Measurements from ENCODE around the gene ASPSCR1.

DNA sequence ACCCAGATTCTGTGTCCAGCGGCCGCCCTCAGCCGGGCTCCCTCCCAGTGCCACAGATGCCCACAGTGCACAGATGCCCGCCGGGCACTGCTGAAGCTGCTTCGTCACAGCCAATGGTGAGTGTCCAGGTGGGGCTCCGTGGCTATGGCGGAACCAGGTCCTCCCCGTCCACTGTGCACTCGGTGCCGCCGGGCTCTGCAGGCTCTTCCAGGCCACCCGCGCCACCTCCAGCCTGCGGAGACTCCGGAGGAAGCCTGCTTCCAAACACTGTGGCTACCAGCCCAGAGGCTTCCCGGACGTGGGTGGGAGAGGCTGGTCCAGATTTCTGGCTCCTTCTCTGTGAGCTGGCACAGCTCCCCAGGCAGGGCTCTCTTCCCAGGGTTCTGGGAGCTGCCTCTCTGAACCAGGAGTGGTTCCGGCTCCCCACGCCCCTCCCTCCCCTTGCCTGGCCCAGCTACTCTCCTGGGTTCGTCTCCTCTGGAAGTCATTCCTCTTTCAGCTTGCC is 37.5 kb upstream of the ASPSCR1 start:
- TF ChIP-seq POLR2A (IDR thresholded peaks at IDR 0.05) = no peak
- TF ChIP-seq, protein P1, sequence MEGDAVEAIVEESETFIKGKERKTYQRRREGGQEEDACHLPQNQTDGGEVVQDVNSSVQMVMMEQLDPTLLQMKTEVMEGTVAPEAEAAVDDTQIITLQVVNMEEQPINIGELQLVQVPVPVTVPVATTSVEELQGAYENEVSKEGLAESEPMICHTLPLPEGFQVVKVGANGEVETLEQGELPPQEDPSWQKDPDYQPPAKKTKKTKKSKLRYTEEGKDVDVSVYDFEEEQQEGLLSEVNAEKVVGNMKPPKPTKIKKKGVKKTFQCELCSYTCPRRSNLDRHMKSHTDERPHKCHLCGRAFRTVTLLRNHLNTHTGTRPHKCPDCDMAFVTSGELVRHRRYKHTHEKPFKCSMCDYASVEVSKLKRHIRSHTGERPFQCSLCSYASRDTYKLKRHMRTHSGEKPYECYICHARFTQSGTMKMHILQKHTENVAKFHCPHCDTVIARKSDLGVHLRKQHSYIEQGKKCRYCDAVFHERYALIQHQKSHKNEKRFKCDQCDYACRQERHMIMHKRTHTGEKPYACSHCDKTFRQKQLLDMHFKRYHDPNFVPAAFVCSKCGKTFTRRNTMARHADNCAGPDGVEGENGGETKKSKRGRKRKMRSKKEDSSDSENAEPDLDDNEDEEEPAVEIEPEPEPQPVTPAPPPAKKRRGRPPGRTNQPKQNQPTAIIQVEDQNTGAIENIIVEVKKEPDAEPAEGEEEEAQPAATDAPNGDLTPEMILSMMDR (IDR thresholded peaks at IDR 0.05) = no peak

Data from upper lobe of left lung (tissue), 4 donors.